HG02852 (cell line): ENCODE measurements around the gene BTG4.

Experiments used
- ATAC-seq: cut with Tn5 transposase; IDR thresholded peaks from one replicate; pipeline ENCODE4 v1.9.1; 2021; ENCODE audit warnings: mild to moderate bottlenecking, moderate library complexity; ENCODE audit not compliant: unreplicated experiment

Gene BTG4

DNA sequence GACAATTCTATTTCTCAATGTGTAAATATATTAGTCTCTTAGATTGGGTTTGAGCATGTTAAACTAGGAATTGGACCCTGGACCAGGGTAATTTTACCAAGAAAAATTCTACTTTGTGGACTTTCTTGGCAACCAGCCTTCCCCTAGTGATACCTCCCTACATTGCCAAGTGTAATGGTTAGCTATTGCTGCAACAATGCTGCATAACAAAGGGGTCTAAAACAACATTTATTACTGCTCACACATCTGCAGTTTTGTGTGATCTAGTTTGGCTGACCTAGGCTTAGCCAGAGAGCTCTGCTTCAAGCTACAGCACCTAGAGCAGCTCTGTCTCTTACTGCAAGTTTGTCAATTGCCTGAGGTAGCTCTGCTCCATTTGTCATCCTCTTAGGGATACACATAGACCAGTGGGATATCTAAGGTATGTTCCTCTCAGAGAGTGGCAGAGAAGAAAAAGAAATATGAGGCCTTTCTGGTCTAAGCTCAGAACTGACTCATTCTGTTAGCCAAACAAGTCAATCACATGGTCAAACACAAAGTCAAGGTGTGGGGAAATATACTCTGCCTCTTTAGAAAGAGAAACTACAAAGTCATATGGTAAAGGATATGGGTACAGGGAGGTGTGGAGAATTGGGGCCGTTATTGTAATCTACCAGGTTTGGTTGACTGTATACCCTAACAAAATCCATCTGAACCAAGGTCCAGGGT, 26.4 kb upstream of the BTG4 start:
- no peak for ATAC-seq

DNA sequence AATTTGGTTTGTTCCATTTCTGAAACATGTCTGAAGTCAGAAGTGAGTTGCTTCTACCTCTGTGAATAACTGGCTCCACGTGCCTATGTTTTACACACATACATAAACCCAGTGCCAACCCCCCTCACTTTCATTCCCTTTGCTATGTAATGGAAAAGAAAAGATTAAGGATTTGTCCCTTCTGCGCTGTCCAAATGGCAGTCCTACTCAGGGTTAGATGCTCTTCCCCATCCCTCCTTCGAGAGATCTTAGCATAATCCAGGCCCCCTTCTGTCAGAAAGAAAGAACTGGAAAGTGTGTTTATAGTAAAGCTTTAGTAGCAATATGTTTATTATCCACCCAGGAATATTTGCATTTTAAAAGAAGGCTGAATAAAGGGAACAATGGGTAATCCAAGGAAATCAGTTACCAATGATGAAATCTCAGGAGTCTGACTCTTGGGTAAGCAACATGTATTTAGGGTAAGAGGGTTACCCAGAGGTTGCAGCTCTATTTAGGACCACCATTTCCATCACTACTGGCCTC, 25.2 kb upstream of the BTG4 start:
- ATAC-seq: no peak

DNA sequence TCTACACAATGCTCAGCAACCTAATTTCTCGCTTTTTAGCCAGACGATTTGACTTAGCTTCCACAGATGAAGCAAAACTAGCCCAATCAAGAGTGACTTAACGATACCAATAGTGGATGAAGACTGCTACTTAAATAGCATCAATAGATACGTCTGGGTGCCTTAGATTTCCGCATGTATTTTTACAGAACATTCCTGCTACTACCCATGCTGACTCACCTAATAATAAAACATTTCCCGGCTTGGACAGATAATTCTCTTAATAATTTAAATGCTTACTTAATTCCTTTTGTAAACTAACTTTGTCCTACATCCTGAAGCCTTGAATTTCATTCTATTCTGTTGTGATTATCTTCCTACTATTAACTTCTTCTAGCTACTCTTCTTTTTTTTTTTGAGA, 23.1 kb upstream of the BTG4 start:
- ATAC-seq: no peak

DNA sequence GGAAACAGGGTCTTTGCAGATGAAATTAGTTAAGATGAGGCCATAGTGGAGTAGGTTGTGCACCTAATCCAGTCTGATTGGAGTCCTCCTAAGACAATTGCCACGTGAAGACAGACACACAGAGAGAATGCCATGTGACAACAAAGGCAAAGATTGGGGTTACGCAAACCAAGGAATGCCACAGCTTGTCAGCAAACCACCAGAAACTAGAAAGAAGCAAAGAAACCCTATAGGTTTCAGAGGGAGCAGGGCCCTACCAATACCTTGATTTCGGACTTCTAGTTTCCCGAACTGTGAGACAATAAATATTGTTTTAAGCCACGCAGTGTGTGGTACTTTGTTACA, 20.2 kb upstream of the BTG4 start:
- ATAC-seq: no peak

DNA sequence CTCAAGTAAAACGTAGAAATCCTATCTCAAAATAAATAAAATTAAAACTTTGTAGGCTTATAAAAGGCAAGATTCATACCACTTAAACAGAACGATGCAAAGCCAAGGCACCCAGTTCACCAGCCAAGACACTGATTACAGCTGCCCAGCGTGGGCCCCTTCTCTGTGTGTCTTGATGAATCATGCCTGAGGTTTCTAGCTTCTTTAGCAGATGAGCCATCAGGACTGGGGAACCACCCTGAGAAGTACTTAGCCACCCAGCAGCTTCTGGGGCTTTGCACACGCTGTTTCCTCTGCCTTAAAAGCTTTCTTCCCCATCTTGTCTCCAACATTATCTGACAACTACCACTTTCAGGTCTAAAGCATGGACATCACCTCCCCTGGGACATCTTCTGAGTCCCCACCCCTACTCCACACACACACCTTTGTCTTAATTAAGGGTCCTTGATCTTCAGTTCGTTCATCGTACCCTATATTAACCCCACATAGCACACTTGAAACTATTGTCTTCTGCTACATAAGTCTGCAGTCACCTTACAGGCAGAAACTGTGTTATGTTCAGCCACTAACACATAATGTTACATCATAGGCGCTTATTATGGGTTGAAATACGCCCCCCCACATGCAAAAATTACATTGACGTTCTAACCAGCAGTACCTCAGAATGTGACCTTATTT, 19.6 kb upstream of the BTG4 start:
- peak; percentile 89 for ATAC-seq

DNA sequence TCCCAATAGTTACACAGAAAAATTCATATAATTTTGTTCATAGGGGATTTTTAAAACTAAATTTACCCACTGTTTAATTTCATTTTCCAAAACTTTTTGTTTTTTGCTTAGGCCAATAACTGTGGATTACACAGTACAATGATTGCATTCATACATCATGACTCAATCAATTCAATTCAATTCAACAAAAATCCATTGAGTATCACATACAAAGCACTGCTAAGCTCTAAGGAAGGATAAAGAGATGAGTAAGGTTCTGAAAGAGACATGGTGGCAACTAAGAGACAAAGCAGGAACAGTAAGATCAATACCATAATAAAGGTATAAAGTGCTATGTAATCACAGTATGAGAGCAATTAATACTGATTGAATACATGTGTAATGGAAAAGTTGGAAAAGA, 18.9 kb upstream of the BTG4 start:
- ATAC-seq: no peak

DNA sequence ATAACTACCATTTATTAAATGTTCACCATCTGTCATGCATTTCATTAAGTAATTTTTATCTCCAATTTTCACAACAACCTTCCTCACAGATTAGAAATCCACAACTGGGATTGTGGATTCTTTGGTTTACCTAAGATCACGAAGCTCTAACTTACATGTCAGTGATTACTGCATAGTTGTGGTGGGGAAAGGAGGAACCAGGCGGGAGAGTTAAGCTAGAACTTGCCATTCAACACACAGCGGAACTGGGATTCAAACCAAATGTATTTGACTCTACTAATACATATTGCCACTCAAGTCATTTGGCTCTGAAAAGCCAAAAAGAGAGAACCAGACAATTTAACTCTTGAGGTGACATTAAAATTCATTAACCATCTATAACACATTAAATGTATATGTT, 17.9 kb upstream of the BTG4 start:
- ATAC-seq: no peak

DNA sequence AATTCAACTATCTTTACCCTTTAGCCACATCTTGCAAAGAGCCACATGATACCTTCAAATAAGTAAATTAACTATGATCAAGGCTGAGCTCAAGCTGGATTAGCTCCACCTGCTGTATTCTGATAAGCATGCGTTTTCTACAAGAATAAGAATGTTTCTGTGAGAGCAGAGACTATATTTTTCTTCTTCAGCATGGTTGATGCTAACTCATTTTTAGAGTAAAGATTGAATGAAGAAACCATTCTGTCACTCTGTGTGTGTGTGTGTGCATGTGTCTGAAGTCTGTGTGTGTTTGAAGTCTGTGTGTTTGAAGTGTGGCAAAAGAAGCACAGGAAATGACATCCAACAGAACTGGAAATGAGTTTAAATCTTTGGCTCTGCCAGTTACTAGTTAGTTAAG, 16.4 kb upstream of the BTG4 start:
- no peak for ATAC-seq

DNA sequence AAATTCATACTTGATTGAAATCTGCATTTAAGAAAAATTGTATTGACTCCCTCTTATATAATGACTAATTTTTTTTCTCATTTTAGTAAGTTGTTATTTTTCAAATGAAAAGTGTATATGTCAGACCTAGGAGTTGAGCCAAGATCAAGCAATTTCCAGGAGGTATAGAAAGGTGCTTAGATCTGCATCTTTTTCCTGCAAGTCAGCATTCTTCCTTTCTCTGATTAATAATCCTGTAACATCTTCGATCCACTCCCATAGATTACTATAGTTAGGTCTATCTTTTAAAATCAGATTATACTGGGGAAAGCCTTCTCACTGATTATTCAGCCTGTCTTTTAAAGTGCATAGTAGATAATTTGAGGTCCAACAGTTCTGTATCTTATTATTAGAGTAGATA, 15.1 kb upstream of the BTG4 start:
- ATAC-seq: no peak

DNA sequence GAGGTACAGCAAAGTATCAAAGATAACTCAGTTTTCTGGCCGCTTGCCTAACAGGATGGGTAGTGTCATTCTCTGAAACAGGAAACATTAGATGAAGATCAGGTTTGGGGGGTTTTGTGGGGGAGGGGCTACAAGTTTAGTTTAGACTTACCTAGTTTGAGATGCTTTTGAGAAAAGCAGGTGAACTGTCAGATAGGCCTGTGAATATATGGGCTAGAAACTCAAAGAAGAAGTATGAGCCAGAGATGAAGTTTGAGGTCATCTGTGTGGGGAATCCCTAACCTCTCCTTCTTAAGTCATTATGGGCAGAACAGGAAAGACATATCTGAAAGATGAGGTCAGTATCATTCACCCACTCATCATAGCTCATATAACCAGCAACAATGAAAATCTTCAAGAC, 14.3 kb upstream of the BTG4 start:
- ATAC-seq: no peak

DNA sequence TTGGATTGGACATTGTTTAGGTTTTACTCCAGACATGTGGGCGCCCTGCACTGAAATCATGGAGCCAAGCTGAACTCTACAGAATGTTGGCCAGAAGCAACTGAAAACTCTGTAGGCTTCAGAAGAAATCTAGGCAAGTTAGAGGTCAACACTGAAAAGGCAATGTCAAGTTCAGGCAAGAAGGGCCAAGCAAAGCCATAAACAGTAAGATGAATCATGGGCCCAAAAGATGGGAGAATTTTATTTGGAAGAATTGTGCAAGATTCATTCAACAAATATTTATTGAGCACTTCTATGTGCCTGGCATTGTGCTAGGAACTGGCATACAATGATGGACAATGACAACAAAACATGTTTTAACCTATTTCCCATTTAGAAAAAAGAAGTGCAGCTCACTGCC, 13.3 kb upstream of the BTG4 start:
- no peak for ATAC-seq

DNA sequence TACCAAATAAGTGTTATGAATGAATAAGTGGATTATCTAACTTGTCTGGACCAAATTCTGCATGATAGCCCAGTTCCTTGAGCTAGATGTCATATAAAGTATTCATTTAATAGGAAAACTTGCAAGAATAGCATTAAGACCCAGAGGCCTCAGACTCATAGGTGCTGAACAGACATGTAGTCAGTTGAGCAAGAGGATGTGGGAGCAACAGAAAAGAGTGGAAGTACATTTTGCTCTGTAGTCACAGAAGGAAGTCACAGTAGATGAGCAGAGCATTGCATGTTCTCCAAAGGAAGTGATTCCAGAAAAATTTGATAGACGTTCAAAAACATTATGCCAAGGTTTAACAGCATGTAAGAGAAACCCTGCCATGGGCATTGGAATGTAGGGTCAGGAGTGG, 11.9 kb upstream of the BTG4 start:
- no peak for ATAC-seq

DNA sequence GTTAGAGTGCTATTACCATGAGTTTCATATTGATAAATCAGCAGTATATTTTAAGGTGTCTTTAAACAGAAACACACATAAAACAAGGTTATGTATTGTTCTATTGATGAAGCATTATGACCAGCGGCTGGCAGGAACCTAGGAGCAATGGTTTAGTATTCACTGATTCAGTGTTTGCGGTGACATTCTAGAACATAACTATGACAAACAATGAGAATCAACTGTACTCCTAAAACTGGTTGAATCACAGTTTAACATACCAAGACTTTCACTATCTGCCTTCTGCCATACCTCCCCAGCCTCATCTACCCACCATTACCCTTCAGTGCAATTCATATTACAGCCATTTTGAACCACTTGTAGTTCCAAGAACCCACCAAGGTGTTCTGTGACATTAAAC, 11.2 kb upstream of the BTG4 start:
- ATAC-seq: no peak

DNA sequence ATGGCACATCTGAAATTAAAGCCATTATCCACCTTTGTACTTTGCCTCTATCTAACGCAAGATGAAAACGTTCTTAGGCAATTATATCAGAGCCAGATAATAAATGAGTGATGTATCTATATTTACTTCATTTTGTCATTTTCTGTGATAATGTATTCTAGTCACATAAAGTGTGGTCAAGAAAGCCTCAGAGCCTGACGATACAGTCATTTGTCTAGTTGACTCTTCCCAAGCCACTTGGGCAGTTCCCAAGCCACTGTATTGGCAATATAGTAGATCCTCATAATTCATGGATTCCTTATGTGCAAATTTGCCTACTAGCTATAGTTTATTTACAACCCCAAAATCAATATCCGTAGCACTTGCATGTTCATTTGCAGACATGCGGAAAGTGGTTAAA, 10.2 kb upstream of the BTG4 start:
- ATAC-seq: no peak

DNA sequence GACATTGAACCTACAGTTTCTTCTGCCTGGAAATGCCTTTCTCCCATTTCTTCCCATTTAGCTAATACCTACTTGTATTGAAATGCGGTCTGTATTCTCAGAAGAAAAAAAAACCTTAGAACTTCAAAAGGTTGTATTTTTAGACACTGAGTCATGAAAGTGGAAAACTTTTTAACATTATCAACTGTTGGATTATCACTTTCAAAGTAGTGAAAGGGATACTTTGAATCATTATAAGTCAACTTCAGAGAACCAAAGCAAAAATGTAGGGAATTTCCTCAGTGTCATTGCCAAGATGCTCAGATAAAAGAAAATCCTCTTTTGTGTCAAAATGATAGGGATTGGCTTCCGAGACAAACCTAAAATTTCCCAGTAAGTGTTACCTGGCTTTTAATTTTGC, 8.9 kb upstream of the BTG4 start:
- ATAC-seq: no peak

DNA sequence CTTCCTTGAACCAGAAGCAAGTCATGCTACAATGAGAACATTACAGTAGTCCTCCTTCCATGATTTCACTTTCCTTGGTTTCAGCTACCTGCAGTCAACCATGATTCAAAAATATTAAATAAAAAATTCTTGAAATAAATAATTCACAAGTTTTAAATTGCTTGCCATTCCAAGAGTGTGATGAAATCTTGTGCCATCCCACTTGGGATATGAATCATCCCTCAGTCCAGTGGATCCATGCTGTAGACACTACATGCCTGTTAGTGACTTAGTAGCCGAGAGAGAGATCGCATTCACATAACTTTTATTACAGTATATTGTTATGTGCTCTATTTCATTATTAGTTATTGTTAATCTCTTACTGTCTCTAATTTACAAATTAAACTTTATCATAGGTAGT, 8.4 kb upstream of the BTG4 start:
- ATAC-seq: no peak

DNA sequence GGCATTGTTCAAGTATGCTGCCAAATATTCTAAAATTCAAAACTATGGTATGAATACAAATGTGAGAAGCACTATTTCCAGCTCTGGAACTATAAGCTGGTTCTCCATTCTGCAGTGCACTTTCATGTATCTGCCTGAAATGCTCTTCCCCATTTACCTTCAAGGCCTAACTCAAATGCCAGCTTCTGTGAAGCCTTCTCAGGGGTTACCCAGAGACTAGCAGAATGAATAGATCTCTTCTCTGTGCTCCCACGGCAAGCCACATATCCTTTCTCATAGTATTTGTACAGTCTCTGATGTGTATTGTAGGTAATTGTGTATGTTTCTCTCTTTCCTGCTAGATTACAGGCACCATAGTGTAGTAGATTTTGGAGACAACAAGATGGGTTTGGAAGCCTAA, 6.5 kb upstream of the BTG4 start:
- ATAC-seq: no peak

DNA sequence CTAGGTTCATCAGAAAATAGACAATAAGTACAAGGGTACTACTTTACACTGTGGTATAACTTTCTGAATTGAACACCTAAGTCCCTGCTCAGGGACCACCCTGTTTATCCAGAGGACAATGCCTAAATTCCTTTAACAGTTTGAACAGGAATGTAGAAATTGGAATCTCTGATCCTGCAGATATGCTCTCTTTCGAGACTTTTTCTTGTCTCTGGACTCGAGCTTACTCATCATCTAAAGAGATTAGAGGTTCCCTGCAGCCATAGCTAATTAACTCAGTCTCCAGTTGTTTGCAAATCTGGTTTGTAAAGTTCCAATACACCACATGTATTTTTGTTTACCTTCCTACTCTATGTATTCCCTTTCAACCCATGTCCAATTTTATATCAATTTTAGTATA, 3.4 kb upstream of the BTG4 start:
- ATAC-seq: no peak

DNA sequence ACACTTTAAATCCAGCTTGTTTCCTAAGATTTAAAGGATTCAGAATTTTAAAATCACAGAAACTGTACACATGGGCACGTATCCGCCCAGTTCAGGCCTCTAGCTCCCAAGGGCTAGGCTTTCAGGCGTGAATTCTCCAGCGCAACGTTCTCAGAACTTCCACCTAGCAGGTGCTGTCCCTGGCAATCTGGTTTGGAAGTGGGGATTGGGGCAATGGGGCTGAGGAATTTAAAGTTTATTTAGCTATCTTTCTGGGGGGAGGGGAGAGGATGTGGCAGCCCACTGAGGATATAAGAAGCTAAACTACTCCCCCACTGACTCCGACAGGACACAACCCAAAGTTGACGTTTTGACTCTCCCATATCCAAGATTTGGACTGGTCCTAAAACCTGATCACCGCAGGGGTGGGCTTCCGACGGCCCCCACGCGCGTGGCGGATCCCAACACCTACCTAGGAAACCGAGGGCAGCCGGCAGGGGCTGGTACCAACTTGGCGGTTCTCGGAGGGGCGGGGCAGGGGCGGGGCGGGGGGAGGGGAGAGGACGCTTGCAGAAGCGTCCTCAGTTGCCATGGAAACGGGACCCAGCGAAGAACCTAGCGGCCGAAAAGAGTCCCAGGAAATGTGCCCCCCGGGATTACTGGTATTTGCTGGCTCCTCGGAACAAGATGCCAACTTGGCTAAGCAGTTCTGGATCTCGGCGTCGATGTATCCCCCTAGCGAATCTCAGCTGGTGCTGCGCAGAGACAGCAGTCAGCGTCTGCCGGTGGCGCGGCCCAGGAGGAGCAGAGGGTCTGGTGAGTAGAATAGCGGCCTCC, 2.2 kb upstream of the BTG4 start, which contains the start of gene HOATZ:
HOATZ (plus strand) TSS at position 563 of the 816 bp plus-strand sequence; CDS start at position 570, 7 bp downstream.
- no peak for ATAC-seq

DNA sequence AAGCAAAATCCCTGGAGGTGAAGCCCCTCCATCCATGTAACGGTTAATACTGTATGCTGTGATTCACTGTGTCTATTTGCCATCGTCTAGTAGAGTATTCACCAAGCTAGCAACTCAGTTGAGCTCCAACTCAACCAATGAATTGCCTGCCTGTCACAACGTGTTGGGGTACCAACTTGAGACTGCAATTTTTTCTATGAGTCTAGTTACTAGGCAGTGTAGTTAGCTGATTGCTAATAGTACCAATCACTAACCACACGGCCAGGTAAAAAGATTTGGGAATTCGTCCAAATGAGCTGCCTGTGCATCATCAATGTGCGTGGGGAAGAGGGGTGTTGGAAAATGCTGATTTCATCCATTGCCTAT, 1.0 kb upstream of the BTG4 start:
- no peak for ATAC-seq

DNA sequence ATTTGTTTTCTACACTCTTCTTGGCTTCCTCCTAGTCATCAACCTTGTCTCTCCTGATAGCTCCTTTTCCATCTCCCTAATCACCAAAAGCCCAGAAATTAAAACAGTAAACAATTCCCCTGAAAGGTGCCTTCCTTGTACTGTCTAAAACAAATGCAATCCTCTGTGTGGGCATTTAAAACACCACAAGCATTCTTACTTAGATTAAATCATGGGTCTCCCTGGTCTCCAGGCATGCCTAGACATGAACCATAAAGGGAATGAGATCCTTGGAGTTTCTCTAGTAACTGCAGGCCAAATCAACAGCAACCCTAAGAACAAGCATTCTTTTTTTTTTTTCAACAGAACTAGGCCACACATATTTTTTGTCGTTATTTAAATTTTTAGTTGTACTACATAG, 1.9 kb downstream of the BTG4 start:
- ATAC-seq: no peak

DNA sequence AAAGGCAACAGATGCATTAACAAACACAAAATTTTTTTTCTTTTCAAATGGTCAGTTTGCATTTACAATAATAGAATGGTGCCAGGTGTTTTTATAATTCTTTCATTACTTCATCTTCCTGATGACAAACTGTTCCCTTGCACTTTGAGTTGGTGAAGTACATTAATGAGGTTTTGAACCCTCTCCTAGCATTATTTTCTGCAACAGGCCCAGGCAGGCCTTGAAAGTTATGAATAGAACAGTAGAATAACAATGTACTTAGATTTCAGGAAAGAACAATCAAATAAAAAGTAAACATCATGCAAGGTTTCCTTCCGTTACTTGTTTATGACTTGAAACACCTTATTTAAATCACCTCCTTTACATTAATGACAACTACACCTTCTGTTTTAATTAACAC, 9.6 kb downstream of the BTG4 start:
- ATAC-seq: no peak
